Stimulated activated CD4-positive, alpha-beta T cell treated with anti-CD3 and anti-CD28 coated beads, Interleukin-12 subunit alpha, Interleukin-12 subunit beta, amount 100 ng/mL, for 48 hours (primary cell): Measurements from ENCODE around the gene CBFA2T3.
"Not testable (repeated sequence)": the region's sequence is repeated elsewhere in the genome, so short reads cannot be mapped to it uniquely, and the experiment has no call there.

Experiments used
- DNase-seq, 3 donors: peaks; one replicate each; pipeline ENCODE4 v3.0.0-alpha.2; 2020; ENCODE audit warnings: low read depth in 2 of 3, low spot score in 1 of 3

Gene CBFA2T3

DNA sequence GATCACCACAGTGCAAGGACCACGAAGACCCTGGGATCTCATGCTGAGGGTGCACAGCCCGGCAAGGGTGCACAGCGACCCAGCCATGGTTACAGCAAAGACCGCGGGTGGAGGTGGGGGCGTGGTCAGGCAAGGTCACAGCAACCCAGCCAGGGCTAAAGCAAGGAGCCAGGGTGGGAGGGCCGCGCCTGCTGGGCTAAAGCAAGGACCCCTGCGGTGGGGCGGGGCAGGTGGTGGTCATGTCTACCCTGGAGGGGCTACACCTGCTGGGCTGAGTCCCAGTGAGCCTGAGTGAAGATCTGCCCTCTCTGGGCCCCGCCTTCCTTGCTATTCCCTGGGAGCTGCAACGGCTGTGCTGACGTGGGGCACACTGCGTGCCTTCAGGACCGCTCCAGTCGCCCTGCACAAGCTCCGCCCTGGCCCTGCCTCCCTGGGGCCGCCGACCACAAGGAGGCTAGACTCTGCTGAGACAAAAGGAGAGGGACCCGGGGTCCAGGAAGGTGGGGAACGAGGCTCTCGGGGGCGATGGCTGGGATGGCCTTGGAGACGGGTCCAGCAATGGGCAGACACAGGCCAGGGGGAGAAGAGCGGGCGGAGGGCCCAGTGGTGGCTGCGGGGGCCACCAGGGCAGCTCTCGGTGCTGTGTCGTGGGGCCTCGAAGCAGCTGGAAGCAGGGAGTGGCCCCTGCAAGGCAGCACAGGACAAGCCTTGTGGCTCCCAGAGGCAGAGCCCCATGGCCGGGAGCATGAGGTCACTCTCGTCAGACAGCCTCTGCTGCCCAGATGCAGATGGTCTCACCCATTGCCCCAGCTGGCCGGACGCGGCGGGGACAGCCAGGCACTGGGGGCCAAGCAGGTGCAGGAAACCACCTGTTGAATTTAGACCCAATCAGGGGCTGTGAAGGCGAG lies 52.8 kb downstream of the CBFA2T3 start:
- no peak for DNase-seq

DNA sequence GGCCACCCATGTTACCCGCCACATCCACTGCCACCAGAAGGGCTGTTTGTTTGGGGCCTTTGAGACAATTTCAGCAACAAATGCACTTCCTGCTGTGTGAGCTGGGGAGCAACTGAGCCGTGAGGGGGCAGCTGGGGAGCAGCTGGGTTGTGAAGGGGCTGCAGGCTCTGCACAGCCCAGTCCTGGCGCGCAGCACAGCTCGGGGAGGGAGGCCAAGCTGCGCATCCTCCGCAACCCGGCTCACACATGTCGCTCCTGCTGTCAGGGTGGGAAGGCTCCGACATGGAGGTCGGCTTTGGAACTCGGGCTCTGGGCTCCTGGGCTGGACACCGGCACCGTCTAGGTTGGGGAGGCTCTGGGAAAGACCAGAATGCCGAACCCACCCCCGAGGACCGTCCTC lies 53.6 kb downstream of the CBFA2T3 start:
- no peak for DNase-seq

DNA sequence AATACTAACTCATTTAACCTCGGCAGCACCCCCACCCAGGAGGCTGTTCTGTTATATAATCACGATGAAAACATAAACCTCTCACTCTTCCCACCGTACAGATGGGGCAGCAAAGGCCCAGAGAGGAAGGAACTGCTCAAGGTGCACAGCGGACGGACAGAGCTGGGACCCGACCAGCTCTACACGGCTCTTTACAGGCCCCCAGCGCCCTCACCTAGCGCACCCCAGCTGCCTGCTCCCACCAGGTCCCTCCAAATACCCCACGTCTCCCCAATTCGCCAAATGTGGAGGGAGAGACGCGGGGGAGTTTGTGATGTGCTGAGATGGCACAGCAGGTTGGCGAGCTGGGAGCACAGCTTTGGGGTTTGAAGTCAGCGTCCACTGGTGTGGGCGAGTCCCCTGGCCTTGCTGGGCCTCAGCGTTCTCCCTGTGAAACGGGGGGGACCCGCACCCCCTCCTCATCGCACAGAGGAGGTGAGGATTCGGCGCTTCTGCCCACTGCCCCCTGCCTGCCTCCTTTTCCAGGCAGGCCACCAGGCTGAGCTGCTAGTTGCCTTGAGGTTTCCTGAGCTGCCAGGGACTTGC lies 54.1 kb downstream of the CBFA2T3 start:
- DNase-seq: no peak

DNA sequence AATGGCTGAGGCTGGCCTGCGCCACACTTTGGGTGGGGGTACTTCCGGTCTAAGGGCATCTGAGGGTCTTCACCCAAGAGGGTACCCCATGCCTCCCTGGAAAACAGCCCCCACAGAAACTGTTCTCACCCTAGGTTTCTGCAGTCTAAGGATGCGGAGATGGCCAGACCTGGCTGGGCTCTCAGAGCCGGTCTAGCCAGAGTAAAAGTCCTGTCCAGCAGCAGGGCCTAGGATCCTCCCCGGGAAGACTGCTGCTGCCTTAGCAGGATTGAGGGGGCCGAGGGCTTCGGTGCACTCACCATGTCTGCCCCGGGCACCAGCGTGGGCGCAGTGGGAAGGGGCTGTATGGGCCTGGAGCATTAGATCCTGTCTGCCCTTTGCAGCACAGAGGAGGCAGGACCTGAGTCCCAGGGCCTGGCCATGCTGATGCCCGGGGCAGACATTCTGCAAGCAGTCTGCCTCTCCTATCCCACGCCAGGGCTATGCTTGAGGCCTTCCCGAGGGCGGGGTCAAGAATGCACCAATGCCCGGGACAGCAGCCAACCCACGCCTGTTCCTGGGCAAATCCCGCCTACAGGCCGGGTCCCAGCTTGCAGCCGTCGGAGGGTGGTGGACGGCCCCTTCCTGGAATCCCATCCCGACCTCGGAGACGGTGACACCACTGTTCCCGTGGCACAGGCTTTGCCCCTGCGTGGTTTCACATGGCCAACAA lies 54.7 kb downstream of the CBFA2T3 start:
- no peak for DNase-seq

DNA sequence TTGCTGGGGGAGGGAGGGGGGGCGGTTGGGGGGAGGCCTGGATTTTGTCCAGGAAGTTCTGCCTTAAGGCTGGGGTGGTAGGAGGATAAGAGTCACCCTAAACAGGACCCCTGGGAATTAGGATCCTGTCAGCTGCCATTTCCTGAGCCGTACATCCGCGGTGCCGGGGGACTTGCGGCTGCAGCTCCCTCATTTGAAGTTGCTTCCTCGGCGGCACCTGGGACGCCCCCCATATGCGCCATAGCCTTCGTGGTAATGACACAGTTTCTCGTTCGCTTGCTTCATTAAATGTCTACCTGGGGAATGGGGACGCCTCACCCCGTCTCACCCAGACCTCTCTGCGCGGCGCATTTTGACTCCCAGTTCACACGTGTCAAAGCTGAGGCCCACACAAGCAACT lies 55.4 kb downstream of the CBFA2T3 start:
- DNase-seq: no peak

DNA sequence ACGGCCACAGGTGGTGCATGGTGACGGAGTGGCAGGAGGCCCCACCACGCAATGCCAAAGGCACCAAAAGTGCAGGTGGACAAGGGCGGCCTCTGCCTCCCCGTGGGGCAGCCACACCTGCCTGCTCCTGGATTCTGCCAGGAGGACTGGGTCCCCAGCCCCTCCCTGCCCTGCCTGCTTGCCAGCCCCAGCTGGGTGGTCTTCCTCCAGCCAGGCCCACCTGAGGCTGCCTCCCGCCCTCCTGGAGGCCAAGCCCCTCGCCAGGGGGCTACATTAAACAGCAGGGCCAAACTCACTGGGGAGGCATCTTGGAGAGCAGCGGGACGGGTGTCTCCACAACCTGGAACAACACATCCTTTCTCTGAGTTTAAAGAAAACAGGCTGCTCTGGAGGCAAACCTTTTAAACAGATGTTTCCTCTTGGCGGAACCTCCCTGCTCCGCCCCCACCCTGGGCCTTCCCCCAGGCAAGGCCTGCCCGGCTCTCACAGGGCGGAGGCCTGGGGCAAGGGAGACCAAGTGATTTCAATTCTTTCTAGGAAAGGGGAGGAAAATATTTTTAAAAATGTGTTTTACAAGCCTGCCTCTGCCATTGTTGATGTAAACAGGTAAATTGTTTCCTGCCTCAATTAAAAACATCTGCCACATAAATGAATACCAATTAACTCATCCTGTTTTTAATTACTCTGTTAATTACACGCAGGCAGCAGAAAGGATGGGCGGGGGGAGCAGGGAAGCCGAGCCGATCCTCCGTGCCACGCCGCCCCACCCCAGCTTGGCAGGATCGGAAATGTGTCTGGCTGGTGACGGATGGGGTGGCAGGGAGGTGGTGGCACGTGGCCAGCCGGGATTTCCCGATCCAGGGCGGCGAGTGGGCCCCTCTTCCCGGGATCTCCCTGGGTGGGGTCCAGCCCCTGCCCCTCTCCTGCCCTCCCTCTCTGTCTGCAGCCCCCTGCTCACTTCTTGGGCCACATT lies 56.1 kb downstream of the CBFA2T3 start:
- DNase-seq: no peak

DNA sequence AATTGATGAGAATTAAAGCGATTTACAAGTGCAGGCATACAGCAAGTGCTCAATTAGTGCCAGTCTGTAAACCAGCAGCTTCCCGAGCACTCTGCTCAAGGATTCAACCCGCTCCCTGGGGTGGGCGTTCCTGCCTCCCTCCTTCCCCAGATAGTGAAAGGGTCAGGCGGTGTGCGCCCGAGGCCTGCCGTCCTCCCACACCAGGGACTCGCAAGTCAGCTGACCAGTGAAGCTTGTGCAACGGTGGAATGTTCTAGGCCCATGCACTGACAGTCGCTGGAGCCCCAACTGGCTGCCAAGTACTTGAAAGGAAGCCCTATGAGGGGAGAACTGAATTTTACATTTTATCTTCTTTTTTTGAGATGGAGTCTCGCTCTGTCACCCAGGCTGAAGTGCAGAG lies 57.1 kb downstream of the CBFA2T3 start:
- no peak for DNase-seq

DNA sequence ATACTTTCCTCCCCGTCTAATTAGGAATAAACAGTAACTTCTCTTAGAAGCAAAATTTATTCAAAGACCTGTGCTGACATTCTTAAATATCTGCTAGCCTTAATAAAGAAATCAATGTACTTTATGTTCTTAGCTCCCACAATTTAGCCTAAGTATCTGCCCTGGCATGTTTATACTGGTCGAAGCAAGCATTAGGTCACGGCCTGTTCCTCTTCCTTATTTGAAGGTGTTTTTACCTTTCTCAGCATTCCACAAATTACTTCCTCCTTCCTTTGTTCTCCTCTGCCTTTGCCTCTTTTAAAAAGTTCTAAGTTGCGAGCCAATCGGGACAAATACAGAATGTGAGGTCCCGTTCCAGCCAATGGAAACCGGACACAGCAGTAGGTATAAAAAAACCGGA lies 58.1 kb downstream of the CBFA2T3 start:
- DNase-seq: not testable (repeated sequence)

DNA sequence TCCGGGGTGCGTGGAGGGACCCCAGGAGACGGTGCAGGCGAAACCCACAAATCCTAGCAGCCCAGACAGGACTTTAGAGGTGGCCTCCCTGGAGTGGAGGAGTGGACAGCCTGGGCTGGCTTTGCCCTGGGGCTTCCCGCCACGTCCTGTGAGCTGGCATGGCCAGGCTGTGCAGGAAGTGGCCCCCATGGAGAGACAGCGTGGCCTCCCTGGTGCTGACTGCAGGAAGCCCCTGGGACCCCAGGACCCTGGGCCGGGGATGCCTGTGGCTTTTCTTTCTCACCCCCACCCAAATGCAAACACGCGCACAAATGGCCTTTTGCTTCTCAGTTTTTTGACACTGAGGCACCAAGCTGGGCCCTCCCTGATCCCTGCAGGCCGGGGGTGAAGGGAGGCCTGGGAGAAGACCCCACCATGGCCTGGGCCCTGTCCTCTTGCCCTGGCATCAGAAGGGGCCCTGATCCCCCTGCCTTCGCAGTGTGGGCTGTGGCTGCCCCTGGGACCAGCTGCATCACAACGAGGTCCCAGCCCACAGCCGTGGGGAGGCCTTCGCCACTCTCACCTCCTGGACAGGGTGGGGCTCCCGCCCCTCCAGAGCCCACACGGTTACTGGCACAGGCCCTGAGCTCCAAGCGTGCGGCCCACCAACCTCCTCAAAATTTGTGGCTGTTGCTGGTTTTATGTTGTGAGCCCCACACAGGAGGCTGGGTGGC lies 58.9 kb downstream of the CBFA2T3 start:
- no peak for DNase-seq

DNA sequence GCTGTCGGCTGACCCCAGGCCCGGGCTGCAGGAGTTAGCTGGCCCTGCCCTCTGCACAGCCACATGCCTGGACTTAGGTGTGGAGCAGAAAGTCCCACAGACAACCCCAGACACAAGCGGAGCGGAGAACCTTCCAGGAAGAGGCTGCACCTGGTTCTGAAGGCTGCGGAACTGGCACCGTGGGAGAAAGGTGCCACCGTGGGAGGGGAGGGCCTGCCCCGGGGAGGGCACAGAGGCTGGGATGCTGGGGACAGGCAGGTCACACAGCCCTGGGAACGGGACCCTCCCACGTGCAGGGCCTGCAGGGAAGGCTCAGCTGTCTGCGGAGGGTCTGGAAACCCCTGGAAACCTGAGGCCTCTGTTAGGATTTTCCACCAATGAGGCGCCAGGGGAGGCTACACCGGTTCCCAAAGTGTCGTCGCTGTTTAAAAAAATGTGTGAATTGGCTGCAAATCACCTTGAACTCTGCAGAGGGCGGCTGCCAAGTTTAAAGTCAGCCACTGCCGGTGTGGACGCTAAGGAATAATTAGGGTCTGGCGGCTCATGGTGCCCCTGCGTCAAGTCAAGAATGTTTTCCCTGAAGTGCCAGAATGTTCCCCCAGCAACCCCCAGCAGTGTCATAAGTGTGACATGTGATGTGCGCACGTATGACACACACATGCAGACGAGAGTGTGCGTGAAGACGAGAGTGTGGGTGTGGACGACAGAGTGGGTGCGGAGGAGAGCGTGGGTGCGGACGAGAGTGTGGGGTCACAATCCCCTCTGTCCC lies 59.7 kb downstream of the CBFA2T3 start:
- DNase-seq: no peak

DNA sequence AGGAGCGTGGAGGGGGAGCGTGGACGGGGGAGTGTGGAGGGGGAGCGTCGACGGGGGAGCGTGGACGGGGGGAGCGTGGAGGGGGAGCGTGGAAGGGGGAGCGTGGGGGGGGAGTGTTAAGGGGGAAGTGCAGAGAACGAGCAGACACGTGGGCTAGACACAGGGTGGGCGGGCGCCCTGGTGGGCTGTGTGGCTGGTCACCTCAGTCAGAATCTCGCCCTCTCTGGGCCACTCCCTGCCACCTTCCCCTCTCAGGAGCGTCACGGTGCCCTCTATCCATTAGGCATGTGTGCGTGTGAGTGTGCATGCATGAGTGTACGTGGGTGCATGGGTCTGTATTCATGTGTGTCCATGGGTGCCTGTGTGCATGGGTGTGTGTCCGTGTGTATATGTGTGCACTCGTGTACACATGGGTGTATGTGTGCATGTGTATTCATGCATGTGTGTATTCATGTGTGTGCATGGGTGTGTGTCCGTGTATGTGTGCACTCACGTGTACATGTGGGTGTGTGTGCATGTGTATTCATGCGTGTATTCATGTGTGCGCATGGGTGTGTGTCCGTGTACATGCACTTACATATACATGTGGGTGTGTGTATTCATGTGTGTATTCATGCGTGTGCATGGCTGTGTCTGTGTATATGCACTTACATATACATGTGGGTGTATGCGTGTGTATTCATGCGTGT lies 61.2 kb downstream of the CBFA2T3 start:
- no peak for DNase-seq

DNA sequence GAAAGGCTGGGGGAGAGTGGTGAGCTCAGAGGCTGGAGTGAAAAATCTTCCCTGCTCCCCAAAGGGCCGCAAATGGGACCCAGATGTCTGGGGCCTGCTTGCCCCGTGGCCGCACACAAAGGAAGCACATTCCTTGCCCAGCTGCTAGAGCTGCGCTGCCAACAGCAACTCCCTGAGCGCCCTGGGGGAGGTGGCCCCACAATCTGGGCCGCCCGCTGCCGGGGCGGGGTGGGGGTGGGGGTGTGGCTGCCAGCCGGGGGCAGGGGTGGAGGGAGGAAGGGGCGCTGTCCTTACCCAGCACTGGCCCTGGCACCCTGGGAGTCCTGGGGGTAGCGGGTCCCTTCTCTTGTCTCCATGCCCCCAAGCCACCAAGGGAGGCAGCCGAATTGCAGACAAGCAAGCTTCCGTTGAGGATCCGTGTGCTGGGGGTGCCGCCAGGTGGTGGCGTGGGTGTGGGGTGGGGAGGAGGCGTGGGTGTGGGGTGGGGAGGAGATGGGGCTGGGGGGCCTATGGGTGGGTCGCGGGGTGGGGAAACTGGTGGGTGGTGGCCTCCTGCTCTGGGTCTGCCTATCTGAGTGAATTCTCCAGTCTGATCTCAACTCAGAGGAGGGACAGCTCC lies 62.1 kb downstream of the CBFA2T3 start:
- DNase-seq: no peak

DNA sequence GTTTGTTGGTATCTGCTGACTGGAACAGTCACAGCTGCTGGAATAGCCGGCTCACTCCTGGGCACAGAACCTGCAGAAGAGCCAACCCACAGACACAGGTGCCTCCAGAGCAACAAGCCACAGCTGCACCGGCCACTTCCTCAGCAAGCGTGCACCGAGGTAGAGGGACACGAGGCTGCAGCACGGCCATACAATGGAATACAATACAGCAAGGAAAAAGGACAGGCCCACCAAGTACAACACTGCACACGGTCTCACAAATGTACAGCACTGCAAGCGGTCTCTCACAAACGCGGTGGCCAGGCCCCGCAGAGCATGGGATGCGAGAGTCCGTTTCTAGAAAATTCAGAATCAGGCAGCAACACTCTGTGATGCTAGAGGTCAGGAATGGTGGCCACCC lies 63.1 kb downstream of the CBFA2T3 start:
- DNase-seq: no peak

DNA sequence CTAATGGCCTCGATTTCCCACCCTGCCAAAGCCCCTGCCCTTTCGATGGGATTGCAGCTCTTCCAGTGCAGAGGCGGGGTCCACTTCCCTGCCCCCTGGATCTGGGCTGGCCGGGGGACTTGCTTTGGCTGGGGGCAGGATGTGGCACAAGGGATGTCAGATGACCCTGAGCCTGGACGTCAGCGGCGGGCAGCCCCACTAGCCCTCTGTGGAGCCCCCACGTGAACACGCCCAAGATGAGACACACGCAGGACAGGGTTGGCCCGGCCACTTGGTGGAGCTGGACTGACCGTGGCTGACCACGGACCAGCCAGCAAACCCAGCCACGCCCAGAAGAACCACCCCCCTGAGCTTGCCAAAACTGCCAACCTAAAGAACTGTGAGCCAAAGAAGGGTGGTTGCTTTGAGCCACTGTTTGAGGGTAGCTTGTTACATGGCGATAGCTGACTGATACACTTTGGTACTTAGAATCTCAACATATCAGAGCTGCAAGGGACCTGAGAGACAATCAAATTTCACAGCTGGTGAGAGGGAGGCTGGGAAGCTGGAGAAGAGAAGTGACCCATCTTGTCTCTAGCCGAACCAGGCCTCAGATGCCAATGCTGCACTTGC lies 63.9 kb downstream of the CBFA2T3 start:
- DNase-seq: no peak

DNA sequence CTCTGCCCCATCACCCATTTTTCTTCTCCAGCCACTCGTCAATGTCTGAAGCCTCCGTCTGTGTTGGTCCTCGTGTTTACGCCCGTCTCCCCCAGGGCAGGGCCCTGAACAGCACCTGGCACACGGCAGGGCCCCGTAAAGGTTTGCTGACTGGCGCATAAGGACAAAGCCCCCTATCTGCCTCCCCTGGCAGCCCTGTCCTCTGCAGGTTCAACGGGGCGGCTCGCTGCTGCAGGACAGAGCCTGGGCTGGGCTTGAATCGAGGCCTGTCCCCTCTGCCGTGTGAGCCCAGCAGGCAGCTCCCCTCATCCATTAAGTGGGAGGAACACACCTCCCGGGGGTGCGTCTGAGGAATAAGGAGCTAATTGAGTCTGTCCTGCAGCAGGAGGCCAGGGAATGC lies 64.5 kb downstream of the CBFA2T3 start:
- DNase-seq: no peak

DNA sequence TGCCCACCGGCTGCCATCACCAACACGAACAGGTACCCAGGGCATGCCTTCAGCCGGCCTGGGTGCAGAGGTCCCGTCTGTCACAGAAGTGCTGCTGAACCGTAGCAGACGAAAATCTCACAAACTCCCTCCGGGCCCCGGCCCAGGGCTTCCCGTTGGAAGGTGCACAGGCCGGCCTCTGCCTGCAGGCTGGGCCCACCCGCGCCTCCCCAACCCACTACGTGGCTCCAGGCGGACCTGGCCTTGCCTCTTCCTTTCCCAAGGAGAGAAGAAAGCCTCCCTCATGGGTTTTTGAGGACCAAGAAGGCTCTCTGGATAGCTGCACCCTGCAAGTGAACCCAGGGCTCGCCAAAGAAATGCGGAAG lies 65.1 kb downstream of the CBFA2T3 start:
- DNase-seq: no peak

DNA sequence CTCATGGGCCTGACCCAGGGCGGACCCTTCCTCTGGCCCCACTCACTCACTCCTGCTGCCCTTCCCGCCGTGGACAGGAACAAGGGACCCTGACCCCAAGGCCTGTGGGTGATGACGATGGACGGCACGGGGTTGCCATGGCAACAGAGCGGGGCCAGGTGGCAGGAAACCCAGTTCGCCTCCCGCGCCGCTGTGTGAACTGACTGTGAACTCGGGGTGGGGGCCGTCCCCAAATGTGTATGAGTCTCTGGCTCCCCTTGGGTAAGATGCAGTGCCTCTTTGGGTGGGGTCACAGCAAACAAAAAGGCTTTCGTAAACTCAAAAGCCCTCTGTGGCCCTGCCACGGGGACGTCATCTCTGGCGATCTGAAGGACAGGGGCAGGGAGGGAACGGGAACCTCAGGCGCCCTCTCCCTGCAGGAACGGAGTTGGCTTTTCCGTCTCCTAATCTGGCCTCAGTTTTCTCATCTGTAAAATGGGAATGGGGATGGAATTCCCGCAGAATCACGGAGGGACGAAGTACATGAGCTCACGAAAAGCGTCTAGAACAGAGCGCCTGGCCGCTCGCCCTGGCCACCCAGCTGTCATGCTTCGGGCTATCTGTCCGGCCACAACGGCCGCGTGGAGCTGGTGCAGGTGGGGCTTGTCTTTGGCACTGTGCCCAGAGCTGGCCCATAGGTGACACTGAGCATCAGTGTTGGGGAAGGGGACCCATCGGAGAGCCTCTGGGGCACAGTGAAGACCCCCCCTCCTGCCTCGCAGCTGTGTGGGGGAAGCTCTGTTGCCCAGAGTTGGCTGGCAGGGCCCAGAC lies 65.7 kb downstream of the CBFA2T3 start:
- DNase-seq: no peak
